HG03378 (cell line): ENCODE data around the gene STAT6.
"Not testable (repeated sequence)": the region's sequence is repeated elsewhere in the genome, so short reads cannot be mapped to it uniquely, and the experiment has no call there.

Source experiments
- ATAC-seq: cut with Tn5 transposase; IDR thresholded peaks from one replicate; pipeline ENCODE4 v1.9.1; 2021; ENCODE audit warnings: mild to moderate bottlenecking, moderate library complexity; ENCODE audit not compliant: unreplicated experiment

Gene STAT6

DNA sequence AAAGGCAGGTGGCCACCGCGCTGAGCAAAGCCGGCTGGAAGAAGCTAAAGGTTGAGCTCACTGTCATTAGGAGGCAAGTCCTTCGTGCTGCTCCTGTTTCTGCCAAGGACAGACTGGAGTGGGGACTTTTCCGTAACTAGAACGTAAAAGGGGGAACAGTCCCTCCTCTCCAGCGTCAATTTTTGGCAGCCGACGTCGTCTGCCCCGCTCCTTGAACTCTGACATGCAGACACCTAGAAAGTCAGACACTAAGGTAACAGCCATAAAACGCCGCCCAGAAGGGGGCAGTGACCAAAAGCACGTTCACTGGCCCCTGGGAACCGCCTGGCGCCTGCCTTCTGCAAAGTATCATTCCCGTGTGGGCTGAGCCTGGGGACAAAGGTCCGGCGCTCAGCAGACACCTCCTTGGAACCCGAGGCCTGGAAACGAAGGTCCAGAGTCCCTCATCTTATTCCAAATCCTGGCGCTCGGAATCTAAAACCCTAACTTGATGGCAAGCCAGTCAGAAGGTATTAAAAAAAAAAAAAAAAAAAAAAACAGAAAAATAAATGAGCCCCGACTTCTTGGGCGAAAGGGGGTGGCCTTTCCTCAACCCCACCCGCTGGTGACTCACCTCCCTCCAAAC, 16.1 kb upstream of the STAT6 start:
- no peak for ATAC-seq

DNA sequence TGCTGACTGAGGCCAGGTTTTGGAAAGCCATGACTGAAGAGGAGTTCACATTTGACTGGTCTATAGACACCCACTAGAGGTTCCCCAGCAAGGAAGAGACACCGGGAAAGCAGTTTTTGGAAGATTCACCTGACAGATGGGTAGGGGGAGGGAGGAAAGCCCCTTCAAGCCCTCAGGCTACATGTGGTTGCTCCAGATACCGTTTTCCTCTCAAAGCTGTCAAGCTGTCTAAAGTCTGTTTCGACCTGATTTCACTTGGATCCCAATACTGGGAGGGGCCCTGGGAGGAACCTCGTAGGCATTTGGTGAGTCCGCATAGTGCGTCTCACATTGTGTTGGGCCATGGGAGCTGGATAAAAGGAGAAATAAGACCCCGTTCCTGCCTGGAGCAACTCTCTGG, 15.4 kb upstream of the STAT6 start:
- no peak for ATAC-seq

DNA sequence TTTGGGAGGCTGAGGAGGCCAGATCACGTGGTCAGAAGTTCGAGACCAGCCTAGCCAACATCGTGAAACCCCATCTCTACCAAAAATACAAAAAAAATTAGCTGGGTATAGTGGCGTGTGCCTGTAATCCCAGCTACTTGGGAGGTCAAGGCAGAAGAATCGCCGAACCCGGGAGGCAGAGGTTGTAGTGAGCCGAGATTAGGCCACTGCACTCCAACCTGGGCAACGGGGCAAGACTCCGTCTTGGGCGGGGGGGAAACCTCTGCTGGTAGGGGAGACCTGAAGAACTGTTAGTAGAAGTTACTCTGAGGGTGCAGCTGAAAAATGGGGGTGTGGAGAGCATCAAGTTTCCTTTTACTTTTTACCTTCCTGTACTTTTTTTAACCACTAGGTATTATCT, 14.9 kb upstream of the STAT6 start:
- no peak for ATAC-seq

DNA sequence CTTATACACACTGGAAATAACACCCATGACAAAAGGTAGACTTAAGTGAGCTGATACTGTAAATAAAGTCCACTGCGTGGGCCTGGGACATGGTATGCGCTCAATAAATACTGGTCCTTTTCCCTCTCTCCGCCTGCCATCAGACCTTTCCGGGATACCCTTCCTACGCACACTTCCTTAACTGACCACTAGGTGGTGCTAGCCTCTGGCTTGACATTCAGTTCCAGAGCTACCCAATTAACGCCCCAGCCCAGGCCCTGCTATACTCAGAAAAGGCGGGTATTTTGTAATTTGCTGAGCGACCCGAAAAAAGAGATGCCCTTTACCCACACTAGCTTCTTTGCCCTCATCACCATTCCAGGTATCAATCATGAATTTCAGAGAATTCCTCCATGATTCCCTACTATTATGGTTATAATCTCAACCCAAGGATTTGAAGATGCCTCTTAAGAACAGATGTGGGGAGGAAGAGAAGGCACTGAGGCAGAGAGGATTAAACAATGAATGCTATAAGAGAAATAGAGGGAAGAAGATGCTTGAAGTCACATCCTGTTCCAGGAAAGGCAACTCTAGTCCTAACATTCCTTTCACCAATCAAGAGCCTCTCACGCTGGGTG, 13.2 kb upstream of the STAT6 start:
- ATAC-seq, result peak; percentile 62

DNA sequence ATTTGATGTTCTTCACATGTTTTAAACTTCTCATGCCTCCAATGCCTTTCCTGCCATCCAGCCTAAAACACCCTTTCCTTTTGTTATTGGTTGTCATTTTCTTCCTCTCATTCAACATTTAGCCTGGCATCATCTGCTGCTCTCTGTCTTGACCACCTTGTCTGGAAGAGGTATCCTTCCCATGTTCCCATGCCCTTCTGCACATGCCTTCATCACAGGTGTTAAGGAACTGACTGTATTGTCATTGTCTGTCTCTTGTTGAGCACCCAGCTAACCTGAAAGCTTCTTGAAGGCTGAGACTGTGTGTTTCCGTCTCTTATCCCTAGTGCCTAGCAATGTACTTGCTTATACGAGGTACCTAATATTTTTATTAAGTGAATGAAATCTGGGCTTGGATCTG, 12.7 kb upstream of the STAT6 start:
- no peak for ATAC-seq

DNA sequence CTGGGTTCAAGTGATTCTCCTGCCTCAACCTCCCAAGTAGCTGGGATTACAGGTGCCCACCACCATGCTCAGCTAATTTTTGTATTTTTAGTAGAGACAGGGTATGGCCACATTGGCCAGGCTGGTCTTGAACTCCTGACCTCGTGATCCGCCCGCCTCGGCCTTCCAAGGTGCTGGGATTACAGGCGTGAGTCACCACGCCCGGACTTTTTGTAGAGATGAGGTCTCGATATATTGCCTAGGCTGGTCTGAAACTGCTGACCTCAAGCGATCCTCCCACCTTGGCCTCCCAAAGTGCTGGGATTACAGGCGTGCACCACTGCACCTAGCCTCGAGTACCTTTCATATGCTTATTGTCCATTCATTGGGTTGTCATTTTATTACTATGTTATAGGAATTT, 9.6 kb upstream of the STAT6 start:
- not testable (repeated sequence) for ATAC-seq

DNA sequence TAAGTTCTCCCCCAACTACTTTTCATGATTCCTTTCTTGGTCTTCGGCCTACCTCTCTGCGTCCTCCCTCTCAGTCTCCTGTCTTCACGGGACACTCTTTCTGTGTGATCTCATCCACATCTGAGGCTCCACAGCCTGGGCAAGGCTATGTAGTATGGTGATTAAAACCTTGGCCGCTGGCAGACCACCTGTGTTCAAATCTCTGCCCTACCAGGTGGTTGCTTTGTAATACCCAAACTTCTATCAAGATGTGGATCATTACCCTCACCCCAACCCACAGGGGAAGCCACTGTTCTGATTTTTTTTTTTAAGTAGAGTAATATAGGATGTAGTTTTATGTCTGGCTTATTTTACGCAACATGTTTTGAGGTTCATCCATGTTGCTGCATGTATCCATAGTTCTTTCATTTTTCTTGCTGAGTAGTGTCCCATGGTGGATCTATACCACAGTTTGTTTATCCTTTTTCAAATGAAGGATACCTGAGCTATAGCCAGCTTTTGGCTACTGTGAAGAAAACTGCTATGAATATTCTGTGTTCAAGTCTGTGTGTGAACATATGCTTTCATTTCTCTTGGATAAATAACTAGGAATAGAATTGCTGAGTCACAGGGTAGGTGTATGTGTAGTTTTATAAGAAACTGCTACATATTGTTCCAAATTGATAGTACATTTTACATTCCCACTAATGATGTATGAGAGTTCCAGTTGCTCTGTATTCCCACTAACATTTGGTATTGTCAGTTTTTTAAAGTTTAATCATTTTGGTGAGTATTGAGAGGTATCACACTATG, 8.3 kb upstream of the STAT6 start:
- ATAC-seq, result no peak

DNA sequence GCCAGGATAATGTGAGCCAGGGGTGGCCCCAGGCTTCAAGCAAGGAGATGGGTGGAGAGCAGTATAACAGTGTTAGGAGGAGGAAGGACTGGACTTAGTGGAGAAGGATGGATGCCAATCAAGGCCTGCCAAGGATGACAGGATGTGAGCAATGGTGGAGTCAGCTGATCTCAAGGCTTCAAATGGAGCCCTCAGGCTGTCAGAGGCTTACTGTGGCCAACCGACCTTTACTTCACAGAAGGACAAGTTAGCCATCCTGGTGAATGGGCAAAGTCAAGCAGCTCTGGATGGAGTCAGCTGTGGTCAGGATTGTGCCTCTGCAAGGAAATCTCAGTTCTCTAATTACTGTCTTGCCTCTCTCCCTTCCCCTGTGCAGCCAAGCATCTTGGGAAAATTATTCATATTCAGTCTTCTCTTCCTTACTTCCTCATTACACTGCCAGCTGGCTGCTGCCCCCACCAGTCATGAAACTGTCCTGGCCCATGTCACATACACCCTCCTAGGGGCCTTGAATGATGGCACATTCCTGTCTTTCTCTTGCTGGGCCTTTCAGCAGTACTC, 7.6 kb upstream of the STAT6 start:
- ATAC-seq, result no peak

DNA sequence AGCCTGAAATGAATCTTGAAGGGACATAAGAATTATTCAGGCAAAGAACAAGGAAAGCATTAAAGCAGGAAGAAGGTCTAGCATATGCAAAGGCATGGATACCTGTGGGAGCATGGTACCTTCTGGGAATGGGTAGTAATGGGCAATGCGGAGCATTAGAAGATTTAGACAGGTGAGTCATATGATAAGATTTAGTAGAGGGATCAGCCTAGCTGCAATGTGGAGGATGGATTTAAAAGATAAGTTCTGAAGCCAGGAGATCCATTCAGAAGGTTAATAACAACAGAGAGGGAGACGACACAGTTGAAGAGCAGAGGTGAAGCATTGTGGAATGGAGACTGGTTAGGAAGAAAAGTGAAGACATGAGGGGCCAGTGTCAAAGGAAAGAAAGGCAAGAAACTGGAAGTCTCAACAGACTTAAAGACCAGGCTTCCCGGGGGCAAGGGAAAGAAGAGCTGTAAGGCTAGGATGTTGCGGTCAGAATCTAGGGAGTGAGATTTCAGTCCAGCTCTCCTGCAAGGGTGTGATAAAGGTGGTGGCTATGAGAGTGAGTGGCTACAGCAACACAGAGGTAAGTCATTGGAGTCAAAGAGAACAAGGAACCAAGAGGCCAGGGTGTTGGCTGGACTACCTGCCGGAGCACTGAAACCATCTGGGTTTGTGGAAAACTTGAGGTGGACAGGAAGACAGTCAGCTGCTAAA, 5.6 kb upstream of the STAT6 start:
- no peak for ATAC-seq

DNA sequence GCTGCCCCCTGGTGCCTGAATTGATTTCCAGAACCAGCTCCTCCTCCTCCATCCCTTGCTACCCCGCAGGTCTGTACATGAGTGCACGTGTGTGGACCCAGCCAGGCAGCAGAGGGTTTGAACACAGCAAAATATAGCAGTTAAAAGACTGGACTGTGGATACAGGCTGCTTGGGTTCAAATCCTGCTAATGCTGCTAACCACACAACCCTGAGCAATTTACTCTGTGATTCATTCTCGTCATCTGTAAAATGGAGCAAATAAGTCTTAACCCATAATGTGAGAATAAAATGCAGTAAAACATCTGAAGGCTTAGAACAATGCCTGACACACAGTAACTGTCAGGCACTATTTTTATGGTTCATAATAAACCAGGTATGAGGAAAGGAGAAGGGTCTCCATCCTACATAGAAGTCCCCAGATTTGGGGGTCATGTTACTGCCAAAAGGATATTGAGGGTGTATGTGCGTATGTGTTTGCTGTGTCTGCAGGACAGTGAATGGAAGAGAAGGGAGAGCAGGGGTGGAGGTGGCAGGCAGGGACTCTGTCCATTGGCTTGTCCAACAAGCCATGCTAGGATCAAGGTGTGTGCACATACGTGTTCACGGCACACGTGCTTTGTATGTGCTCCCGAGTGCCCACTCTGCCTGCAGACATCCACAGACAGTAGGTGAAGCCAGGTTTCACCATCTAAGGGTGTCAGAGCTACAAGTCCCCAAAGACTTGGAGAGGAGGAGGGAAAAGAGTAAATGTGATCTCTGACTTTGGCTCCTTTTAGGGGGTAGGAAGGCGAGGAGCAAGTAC, 1.5 kb upstream of the STAT6 start:
- ATAC-seq, result peak; percentile 62

DNA sequence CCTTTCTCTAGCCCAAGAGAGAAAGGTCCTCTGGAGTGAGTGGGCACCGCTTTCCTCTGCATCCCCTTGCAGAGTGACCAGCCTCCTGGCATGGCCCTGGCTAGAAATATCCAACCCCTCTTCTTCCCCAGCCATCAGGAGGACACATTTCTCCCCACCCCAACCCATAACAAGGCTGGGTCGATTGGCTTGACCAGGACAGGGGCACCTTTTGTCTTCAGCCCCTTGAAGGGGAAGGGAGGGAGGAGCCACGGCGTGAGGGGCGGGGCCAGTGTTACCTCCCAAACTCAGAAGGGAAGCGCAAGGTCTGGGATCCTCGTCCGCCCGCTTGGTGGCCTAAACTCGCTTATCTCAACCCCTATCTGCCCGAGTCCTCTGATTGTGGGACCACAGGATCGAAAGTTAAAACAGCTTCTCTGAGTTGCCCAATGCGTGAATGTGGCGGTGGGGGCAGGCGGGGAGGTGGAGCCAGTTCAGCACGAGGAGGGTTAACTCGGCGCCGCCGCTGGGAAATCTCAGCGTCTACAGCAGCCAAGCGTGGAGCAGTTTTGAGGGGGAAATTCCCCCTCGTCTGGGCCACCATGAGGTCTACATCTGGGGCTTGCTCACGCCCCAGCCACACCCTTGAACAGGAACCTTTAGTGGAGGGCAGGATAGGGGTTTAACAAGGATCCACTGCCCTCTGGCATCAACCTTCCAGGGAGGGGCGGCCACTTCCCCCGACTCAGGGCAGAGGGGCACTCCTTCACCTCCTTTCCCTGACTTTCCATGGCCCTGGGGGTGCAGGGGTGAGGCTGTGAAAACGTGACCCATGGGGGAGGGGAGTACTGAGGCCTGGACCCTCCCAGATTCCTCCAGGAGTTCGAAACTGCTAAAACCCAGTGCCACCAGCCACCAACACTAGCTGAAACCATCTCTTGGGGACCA, 795 bp downstream of the STAT6 start:
- ATAC-seq, result no peak

DNA sequence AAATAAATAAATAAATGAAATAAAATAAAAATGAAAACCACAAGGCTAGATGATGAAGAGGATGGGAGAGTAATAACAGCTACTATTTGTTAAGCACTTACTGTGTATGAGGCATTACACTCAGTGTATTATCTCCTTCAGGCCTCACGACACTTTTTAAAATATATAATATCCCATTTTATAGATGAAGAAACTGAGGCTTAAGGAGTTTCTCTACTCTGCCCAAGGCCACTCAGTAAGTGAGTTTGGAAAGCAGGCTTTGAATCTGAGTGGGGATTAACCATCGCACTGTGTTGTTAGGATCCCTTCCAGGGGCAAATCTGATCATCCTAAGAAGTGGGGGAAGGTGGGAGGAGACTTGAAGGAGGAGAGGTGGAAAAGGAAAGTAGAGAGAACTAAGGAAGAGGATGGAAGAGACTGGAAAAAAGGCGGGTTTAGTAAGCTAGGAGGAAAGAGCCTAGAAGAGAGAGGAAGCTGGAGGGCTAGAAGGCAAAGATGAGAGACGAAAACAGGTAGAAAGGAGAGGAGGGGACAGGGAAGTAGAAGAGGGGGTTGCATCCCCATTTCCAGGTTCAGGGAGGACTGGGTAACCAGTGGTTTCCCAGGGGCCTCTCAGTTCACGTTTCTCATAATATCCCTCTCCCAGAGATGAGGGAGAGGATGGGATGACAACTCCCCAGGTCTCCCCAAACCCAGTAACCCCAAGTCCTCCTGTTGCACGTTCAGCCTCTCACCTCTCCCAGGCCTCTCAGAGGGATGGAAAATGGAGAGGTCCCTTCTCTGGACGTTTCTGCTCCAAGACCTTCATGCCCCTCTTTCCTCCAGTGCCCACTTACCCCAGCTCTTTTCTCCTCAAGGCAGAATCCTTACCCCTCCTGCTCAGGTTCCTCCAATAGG, 1.7 kb downstream of the STAT6 start:
- no peak for ATAC-seq

DNA sequence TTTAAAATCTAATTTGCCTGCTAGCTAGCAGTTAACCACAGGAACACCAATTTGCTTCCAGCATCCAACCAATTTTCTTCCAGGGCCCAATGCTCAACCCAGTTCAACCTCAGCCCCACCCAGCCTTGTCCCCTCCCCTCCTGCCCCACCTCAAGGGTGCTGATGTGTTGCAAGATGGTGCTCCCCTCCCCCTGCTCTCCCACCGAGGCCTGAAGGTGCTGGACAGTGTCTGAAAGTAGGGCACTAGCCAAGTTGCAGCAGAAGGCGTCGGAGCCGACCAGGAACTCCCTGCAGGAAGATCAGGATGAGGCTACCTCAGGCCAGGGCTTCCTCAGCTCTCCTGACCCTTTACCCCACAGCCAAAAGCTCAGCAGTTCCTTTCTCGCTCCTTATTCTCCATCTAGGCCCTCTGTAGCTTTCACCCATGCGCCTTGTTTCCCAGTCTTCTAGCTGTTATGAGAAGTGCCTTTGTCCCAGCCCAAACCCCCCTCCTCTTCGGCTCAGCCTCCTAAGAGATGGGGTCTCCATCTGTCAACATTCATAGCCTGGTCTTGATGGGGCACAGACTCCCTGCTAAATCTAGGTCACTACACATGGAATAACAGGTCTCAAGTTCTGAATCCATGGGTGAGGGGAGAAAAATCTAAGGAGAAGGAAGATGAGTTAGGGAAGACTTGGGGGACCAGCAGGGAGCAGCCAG, 3.6 kb downstream of the STAT6 start:
- ATAC-seq, result no peak

DNA sequence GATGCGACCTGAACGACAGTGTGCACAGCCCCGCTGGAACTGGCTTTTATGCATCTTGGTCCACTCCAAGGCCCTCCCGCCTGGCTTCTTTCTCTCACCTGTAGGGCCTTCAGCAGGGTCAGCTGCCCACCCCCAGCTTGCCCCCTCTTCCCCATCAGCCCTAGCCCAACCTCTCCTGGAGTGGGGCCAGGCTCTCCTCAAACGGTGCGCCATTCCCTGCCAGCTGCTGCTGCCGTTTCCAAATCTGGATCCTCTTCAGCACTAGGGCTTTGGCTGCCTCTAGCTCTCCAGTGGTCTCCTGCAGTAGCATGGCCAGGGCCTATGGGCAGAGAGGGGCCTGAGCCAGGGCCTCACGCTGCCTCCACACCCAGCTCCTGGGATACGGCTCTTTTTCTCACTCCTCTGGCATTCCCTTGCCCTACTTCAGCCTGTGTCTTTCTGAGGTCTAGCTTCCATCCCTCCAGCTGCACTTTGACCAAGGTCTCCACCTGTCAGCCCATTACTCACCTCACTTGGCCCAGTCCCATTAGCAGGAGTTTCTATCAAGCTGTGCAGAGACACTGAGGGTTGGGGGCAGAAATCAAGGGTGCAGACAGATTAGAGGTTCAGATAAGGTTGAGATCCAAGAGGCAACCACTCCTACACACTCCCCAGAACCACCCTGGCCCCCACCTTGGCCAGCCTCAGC, 5.0 kb downstream of the STAT6 start:
- no peak for ATAC-seq

DNA sequence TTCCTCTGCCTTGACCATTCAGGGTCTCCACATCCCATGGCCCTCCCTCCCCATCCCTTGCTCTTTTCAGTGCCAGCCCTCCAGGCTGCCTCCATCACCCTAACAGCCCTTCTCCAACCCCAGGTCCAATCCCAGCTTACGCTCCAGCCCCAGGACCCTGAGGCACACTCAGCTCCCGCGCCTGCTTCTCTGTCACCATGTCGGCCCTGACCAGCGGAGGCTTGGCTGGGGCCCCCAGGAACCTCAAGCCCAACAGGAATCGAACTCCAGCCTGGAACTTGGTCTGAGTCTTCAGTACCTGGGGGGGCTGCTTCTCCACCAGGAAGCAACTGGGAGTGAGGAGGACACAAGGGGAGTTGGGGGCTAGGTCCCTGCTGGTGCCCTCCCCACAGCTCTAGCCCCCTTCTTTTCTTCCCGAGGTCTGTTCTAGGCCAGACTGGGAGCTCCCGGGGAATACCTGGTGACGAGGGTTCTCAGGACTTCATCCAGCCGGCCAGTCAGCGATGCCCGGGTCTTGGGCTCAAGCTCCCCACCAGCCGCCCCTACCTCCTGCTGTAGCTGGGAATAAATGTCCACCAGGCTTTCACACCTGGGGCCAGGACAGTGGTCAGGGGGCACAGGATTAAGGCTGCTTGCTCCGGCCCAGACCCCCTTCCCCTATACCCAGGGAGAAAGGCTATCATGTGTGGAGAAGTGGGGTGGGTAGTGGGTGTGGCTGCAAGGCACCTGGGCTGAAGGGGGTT, 6.0 kb downstream of the STAT6 start:
- ATAC-seq, result no peak

DNA sequence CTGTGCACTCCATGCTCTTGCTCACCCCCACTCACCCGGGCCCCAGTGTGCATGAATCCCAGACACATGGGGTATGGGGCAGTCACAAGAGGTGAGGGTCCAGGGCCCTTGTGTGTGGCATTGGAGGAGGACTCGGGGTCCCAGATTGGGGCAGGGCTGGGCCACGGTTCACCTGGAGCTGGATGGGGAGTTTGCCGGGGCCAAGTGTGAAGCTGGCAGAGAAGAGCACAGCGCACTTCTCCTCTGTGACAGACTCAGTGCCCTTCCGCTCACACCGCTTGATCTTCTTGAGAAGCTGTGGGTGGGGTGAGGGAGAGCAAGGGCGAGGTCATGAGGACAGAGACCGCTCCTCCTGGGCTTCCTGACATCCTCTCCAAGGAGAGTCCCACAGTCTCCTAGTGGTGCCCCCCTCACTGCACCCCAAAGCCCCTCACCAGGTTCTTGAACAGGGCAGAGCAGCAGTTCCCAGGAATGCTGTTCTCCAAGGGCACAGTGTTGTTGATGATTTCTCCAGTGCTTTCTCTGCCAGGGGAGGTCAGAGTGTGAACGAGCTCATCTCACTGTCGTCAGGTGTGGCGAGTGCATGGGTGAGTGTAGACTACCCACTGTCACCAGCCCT, 6.8 kb downstream of the STAT6 start:
- no peak for ATAC-seq
